Osteoblast (primary cell): ENCODE data around the gene SLC5A5. TPM values are rescaled to one million over a fixed set of nuclear protein-coding genes. Genes with fewer than 3 reads are reported as not detected.

Experiments
- DNase-seq: peaks from one replicate; pipeline ENCODE4 v3.0.0; 2011; ENCODE audit warnings: low spot score, mixed read lengths; ENCODE audit not compliant: insufficient read length; ENCODE audit errors: missing footprints
- H2AFZ ChIP-seq: 2 replicates; pipeline ENCODE4 v1.6.0; 2011; ENCODE audit warnings: mild to moderate bottlenecking, low read length
- H3K27ac ChIP-seq: 2 replicates; pipeline ENCODE4 v1.5.1; 2011; ENCODE audit warnings: mild to moderate bottlenecking, low read depth, low read length, moderate library complexity
- H3K27me3 ChIP-seq: 2 replicates; pipeline ENCODE4 v1.6.0; 2012; ENCODE audit warnings: mild to moderate bottlenecking, control low read depth, inconsistent platforms, low read length, moderate library complexity; ENCODE audit not compliant: insufficient read depth
- H3K36me3 ChIP-seq: 2 replicates; pipeline ENCODE4 v1.5.1; 2011; ENCODE audit warnings: mild to moderate bottlenecking, low read length, control low read depth, moderate library complexity; ENCODE audit not compliant: insufficient read depth
- H3K4me1 ChIP-seq: 2 replicates; pipeline ENCODE4 v1.5.1; 2011; ENCODE audit warnings: mild to moderate bottlenecking, low read length, control low read depth, moderate library complexity; ENCODE audit not compliant: insufficient read depth
- H3K4me2 ChIP-seq: 2 replicates; pipeline ENCODE4 v1.6.0; 2011; ENCODE audit warnings: mild to moderate bottlenecking, low read length; ENCODE audit not compliant: insufficient read depth
- H3K4me3 ChIP-seq: fragments of 200-600 bp; sonication (generic); 3 replicates; pipeline ENCODE4 v1.5.1; 2012; ENCODE audit warnings: mild to moderate bottlenecking, low read length, inconsistent platforms; ENCODE audit not compliant: insufficient read depth
- H3K79me2 ChIP-seq: 2 replicates; pipeline ENCODE4 v1.6.0; 2012; ENCODE audit warnings: mild to moderate bottlenecking, low read length, control low read depth, inconsistent platforms; ENCODE audit not compliant: insufficient read depth
- H3K9me3 ChIP-seq: 2 replicates; pipeline ENCODE4 v1.5.1; 2011; ENCODE audit warnings: low read depth, low read length, control low read depth
- H4K20me1 ChIP-seq: 2 replicates; pipeline ENCODE4 v1.6.0; 2012; ENCODE audit warnings: mild to moderate bottlenecking, low read length, control low read depth; ENCODE audit not compliant: insufficient read depth
- CTCF ChIP-seq: IDR thresholded peaks from 2 replicates; pipeline ENCODE4 v1.5.1; 2011; ENCODE audit warnings: mild to moderate bottlenecking, low read depth, low read length, moderate library complexity; ENCODE audit errors: extremely low read depth
- small RNA-seq: library from RNA; depleted of rRNA; stranded (forward); fragments of <200 nt; gene quantifications from one replicate; pipeline ENCODE3, GENCODE V24; 2012
- total RNA-seq: library from RNA; depleted of rRNA; stranded (reverse); fragments of >200 nt; gene quantifications from 2 replicates; pipeline ENCODE4 v1.2.3, GENCODE V29; 2012

The SLC5A5 gene
- total RNA-seq, 1 donor = under 0.01 TPM

- no peak for TF ChIP-seq CTCF
- DNase-seq = peak; percentile 72
- Histone ChIP-seq H3K9me3 (no peaks in the 10 kb centered on the region), H3K79me2 (no peaks in the 10 kb centered on the region), H3K4me3 (no peak overlapping the region), H3K4me2 (no peak overlapping the region), H2AFZ (no peak overlapping the region), H3K36me3 (no peaks in the 10 kb centered on the region), H3K4me1 (peaks cover 15% of the 10 kb centered on the region), H3K27ac (no peak overlapping the region), H3K27me3 (no peaks in the 10 kb centered on the region), H4K20me1 (peaks cover 23% of the 10 kb centered on the region)
Observed at GRCh38 chr19:17942582-17943273, 71.0 kb downstream of the SLC5A5 start.

- Histone ChIP-seq H3K36me3 (no peaks in the 10 kb centered on the region), H3K4me3 (no peak overlapping the region), H4K20me1 (peaks cover 20% of the 10 kb centered on the region), H2AFZ (no peak overlapping the region), H3K4me1 (peaks cover 12% of the 10 kb centered on the region), H3K9me3 (no peaks in the 10 kb centered on the region), H3K4me2 (no peak overlapping the region), H3K27me3 (peaks cover under 1% of the 10 kb centered on the region), H3K27ac (no peak overlapping the region), H3K79me2 (no peaks in the 10 kb centered on the region)
- TF ChIP-seq CTCF = no peak
- peak; percentile 83 for DNase-seq
Observed at GRCh38 chr19:17943274-17944221, 71.8 kb downstream of the SLC5A5 start.

GRCh38 chr19:17944301-17944700, 72.6 kb downstream of the SLC5A5 start:
- Histone ChIP-seq H3K9me3 (no peaks in the 10 kb centered on the region), H3K4me3 (no peak overlapping the region), H3K4me2 (no peak overlapping the region), H3K27ac (no peak overlapping the region), H4K20me1 (peaks cover 16% of the 10 kb centered on the region), H3K4me1 (peaks cover 12% of the 10 kb centered on the region), H3K36me3 (no peaks in the 10 kb centered on the region), H3K27me3 (peaks cover 8% of the 10 kb centered on the region), H2AFZ (no peak overlapping the region), H3K79me2 (no peaks in the 10 kb centered on the region)
- peak; percentile 99 for DNase-seq
- no peak for TF ChIP-seq CTCF

Small RNAs within 50 kb of the gene (small RNA-seq; reads per million reads assigned to genes)
- gene SNORA68 = not detected

Other genes starting within 250 kb of the SLC5A5 start
- under 0.01 TPM in 2 replicates for gene UNC13A, start 183.6 kb upstream of the SLC5A5 start, total RNA-seq
- 15.2 and 16.5 TPM in 2 replicates for gene MAP1S, start 152.5 kb upstream of the SLC5A5 start, total RNA-seq
- gene FCHO1, start 120.5 kb upstream of the SLC5A5 start, total RNA-seq = 0.72 TPM in 1 of 2 replicates, not detected in the other
- not detected in 2 replicates for gene B3GNT3, start 76.8 kb upstream of the SLC5A5 start, total RNA-seq
- not detected in 2 replicates for gene INSL3, start 50.4 kb upstream of the SLC5A5 start, total RNA-seq
- gene JAK3, start 24.0 kb upstream of the SLC5A5 start, total RNA-seq = 1.8 and 2.4 TPM in 2 replicates
- gene RPL18A, start 12.0 kb upstream of the SLC5A5 start, total RNA-seq = 786 and 869 TPM in 2 replicates
- gene CCDC124, start 61.1 kb downstream of the SLC5A5 start, total RNA-seq = 15.9 and 21.5 TPM in 2 replicates
- under 0.01 TPM in 1 of 2 replicates, not detected in the other for gene KCNN1, start 95.2 kb downstream of the SLC5A5 start, total RNA-seq
- gene ARRDC2, start 136.2 kb downstream of the SLC5A5 start, total RNA-seq = 15.9 and 22.4 TPM in 2 replicates
- 0.29 and 0.72 TPM in 2 replicates for gene IL12RB1, start 215.0 kb downstream of the SLC5A5 start, total RNA-seq
- 5.4 and 5.6 TPM in 2 replicates for gene MAST3, start 225.8 kb downstream of the SLC5A5 start, total RNA-seq